NOMO-1 (cell line): ENCODE results near the gene BCL2L2.

Source experiments
- DNase-seq, 2 experiments: peaks; one replicate each; lab custom pipeline; 2025; ENCODE audit not compliant: unreplicated experiment in 2 of 2; lab: John Stamatoyannopoulos, UW

BCL2L2 gene

DNA sequence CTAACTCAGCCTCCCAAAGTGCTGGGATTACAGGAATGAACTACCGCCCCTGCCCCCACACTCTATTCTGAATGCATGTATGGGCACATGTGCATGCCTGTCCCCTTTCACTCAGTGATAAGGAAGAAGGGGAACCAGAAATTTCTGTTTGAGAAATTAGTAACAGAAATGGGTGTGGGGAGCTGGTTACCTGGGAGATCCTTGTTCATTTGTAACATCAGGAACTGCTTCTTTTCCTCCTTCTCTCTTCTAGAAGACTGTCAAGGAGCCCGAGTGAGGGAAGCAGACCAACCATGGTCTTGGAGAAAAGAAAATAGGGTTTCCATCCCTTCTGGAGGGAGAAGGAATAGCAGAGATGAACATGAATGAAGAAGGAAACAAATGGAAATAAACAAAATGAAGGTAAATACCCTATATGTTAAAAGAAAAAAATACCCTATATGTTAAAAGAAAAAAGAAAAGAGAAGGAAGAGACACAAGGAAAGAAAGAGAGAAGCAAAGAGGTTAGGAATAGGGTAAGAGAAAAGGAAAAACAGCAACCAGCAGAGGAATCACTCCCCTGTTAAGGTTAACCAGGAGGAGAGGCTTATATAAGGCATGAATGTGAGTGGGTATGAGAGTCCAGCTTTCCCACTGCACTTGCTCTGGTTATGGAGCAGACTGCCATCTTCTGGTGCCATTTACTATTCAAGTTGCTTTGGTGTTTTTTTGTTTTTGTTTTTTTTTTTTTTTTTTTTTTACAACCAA is 7.2 kb upstream of the BCL2L2 start:
- peak in 1 of 2 experiments; percentile 13 for DNase-seq

DNA sequence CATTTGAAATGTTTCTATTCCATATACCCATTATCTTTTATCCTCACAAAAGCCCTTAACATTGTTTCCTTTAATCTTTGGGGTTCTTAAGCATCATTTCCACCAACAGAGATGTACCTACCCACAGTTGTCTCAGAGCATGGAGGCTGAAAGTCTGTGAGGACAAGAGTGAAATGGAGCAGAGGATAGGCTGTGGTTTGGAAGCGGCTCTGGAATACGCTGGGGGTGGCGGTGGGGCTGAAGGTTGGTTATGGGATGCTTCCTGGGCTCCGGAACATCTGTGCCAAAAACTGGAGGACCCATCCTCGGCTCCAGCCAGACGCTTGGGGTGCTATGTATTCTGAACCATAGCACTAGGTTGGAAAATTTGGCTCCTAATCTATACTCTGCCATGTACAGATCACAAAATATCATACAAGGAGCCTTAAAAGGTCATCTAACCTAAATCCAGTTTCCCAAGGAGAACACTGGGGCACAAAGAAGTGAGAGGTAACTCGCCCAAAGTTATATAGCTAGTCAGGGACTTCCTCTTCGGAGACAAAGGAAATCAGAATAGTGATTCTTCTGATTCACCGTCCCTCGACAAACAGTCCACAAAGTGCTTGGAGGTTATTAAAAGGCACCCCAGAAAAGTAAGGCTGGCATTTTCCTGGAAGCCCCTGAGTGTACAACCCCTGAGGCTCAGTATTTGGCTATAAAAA is 6.5 kb upstream of the BCL2L2 start:
- peak in 1 of 2 experiments; percentile 23 for DNase-seq

DNA sequence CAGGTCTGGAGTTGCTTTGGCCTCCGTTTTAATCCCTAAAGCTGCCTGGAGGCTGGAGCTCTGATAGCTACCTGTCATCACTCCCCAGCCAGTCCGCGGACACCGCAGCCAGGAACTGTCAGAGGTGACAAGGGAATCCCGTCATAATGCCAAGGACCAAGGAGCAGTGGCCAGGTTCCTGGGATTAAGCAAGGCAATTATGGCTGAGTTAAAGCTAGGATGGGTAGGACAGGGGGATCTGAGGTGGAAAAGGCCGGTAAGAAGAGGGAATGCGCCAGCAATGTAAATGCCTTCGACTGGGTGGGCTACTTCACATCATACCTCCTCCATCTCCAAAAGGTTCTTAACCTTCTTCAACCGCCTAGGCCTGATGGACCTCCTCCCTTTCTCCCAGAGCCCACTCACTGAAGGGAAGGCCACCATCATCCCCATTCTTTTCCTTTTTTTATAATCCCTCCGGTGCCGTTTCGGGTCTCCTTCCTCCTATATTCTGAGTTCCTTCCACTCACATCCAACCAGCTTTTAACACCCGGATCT is 5.9 kb upstream of the BCL2L2 start:
- DNase-seq, result no peak

DNA sequence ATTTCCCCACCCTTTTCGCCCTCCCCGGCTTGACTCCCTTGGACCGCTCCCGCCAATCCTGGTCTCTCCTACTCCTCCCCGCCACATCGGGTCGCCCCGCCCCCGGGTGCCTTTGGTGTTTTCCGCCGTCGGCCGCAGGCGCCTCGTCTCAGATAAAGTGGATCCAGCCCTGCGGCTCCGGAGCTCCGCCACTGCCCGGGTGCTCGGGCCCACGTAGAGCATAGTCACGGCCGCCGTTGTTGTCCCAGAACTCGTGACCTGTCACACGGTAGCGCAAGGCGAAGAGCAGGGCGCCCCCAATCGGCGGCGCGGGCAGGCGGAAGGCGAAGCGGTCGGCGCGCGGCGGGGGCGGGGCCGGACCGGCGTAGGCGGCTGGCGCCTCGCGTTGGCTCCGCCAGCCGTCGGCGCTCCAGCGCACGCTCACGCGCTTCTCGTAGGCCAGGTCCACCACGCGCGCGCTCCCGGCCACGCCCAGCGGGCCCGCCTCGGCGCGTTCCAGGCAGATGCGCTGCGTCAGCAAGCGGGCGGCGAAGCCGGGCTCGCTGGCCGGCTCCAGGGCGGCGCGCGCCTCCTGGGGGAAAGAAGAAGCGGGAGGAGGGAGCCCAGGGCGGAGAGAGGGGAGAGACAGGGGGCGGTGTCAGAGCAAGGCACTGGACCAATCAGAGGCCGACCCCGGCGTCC is 5.2 kb upstream of the BCL2L2 start:
- peak; percentile 96 to 100 for DNase-seq

DNA sequence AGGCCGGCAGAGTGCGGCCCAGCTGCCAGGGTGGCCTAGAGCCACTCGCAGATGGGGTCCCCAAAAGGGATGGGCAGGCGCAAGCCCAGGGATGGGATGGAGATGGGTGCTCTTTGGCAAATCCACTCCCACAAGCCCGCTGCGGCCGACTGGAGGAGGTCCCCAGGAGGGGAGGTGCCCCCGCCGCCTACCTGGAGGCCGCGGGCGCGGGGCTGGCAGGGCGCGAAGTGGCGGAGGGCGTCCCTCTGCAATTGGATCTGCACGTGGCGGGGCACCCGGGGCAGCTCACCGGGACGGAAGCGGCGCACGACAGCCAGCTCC is 4.7 kb upstream of the BCL2L2 start:
- no peak for DNase-seq

DNA sequence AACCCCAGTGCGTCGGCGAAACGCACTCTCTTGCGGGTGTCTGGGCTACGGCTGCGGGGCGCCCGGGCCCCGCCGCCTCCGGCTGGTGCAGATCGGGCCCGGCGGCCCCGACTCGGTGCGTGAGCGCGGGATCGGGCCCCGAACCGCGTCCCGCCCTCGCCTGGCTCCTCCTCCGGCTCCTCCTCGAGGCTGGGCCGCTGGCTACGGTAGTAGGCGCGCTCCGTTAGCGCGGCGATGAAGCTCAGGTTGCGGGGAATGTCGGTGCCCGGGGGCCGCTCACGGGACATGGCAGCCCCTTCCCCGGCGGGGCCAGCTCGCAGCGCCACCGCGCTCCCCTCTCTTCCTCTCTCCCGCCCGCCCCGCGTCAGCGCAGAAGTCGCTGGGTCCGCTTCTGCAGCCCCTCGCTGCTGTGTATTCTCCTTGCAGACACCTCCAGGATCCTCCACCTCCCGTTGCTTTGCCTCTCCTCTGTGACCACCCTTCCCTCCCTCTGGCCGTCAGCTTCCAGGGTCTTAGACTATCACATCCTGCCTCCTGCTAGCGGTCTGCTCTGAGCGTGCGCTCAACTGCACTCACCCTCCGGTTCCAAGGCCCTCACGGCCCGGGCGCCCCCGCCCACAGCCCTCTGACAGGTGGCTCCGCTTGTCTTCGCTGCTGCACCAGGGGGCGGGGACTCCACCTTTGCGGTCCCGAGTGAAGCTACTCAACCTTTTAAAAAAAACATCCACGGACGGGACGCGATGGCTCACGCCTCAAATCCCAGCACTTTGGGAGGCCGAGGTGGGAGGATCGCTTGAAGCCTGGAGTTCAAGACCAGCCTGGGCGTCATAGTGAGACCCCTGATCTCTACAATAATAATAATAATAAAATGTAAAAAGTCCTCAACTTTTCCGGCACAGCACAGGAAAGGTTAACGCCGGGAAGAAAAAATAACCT is 4.1 kb upstream of the BCL2L2 start, which contains the start of gene PPP1R3E:
TSS of gene PPP1R3E (minus strand) at position 570 of the 936 bp plus-strand sequence. CDS start at position 287, 283 bp downstream.
- DNase-seq, result peak; percentile 40 to 52

DNA sequence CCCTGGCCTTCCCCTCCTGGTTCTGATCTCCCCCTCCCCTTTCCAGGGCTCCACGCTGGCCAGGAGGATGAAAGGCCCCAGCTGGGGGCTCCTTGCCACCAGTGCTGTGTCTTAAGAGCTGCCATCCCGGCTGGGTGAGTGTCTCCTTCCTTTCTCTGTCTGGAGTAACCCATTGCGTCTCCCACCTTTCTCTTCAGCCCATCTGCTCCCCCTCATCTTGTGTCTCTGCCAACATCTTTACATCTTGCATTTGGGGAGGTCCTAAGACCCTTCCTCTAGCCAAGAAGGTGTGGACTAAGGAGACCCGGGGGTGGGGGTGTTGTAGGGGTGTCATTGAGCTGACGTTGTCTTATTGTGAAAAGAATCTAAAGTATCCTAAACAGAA is 505 bp downstream of the BCL2L2 start:
- no peak for DNase-seq

DNA sequence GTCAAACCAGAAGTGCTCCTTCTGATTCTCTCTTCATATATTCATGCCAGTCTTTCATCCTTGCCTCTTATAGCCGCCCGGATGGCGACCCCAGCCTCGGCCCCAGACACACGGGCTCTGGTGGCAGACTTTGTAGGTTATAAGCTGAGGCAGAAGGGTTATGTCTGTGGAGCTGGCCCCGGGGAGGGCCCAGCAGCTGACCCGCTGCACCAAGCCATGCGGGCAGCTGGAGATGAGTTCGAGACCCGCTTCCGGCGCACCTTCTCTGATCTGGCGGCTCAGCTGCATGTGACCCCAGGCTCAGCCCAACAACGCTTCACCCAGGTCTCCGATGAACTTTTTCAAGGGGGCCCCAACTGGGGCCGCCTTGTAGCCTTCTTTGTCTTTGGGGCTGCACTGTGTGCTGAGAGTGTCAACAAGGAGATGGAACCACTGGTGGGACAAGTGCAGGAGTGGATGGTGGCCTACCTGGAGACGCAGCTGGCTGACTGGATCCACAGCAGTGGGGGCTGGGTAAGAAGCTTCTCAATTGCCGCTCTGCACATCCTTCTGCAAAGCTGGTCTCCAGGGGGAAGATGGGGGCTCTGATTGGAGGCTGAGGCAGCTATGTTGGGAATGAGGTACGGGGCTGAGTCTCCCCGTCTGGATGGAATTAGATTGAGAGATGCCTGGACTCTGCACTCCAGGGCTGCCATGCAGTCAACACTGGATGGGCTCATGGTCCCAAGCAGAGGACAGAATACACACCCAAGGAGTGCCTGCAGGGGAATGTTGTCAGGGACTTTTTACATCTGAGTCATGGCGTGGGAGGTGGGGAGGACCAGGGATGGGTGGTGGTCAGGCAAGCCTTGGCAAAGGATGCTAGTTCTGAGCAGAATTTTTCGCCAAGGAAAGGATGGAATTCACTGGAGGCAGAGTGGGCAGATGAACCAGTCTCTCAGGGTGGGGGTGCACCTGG is 1.3 kb downstream of the BCL2L2 start:
- DNase-seq, result no peak

DNA sequence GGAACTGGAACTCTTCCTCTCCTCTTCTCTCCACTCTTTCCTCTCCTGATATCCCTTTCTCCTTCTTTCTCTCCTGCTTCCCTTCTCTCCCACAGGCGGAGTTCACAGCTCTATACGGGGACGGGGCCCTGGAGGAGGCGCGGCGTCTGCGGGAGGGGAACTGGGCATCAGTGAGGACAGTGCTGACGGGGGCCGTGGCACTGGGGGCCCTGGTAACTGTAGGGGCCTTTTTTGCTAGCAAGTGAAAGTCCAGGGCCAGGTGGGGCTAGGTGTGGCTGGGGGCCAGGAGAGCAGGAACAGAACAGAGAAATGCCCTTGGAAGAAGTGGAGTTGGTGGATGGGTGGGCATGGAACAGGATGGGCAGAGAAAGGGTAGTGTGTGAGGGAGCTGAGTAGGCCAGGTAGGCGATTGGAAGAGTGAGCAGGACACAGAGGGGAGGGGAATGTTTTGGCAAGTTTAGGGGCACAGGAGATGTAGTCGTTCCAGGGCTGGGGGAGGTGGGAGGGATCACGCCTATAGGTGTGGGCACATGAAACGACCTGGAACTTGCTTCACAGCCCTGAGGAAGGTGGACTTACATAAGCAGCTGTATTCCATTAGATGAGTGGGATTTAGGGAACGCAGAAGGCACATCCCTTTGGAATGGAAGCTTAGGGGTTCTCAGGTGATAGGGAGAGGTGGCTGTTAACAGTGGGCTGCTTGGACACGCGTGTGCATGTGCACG is 2.2 kb downstream of the BCL2L2 start:
- no peak for DNase-seq

DNA sequence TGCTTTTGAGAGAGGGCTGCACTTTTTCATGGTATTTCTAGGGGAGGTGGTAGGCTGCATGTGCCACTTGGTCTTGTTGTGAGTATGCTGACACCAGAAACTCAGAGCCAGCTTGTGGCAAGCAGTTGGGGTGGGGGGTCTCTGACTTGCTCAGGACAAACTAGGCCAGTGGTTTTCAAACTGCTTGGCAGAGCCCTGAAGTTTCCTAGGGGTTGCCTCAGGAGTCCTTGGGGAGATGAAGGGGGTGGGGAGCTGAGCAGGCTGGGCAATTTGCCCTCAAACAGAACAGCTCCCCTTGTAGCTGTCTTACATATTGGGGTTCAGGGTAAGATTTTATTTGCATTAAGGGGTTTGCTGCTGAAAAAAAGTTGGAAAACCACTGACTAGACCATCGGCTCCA is 3.9 kb downstream of the BCL2L2 start:
- no peak for DNase-seq

DNA sequence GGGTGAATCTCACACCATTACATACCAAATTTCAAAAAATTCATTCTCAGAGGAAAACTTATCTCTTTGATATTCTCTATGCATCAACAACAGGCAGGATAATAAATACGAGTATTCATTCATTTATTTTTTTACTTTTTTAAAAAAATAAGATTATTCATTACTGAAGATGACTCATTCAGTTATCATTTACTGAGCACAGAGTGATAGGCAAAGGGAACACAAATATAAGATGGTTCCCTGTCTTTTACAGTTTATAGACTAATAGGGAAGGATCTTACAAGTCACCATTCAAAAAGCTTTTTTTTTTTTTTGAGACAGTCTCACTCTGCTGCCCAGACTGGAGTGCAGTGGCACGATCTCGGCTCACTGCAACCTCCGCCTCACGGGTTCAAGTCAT is 9.7 kb downstream of the BCL2L2 start:
- no peak for DNase-seq

DNA sequence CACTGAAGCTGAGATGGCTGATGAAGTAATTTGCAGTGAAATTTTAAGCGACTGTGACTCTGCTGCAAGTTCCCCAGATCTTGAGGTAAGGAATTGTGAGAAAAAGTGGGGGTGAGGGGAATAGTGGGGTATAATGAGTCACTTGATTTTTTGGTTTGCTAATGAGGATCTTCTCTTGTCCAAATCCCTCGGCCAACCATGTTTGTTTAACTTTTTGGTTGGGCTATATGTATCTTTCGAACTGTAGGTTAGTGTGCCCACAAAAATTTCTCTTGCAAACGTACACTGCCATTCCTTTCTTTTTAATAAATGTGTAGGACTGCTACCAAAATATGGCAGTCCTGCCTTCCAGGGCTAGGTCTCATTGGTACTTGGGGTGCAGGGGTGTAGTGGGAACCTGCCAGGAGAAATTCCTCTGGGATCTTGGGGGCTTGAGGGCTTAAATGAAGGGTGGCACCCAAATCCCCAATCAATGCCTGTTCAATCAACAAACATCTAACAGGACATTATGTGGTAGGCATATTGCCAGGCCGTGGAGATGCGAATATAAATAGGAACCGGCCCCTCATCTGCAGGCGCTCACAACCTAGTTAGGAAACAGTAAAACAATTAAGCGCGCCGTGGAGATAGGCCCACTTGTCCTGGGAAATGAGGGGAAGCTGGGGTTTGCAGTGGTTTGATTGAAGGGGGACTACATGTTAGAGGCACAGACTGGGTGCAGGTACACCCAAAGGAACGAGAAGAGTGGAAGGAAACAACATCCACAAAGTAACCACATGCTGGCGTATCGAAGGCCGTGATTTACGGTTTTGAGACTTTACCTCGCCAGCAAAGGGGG is 13.3 kb downstream of the BCL2L2 start:
- no peak for DNase-seq

DNA sequence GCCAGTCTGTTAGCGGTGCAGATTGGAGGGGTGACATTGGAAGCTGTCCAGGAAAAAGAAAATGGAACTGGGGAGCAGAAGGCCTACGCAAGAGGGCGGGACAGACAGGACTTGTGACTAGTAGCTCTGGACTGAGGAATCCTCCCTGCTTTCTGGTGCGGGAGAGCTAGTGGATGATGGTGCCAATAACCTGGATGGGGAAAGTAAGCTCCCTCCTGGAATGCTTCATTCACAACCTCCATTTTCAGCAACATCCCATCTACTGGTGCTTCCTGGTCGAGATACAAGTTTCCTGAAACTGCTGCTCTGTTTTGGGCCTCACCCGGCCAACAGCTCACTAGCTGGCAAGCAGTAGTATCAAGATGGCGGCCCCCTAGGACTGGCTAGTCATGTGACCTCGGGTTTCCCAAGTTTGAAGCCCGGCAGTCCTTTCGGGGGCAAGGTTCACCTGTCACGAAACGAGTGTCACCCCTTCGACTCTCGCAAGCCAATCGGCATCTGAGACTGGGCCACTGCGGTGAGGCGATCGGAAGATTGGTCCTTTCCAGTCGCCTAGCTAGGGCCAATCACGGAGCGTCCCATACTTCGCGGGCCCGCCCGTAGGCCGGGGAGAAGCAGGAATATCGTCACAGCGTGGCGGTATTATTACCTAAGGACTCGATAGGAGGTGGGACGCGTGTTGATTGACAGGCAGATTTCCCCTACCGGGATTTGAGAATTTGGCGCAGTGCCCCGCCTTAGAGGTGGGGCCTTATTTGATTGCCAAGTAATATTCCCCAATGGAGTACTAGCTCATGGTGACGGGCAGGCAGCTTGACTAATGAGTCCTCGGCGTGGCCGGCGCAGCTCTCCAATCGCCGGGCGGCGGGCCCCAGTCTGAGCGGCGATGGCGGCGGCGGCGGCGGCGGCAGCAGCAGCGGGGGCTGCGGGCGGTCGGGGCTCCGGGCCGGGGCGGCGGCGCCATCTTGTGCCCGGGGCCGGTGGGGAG is 14.2 kb downstream of the BCL2L2 start, which contains the start of gene PABPN1:
TSS of gene PABPN1 (plus strand) at position 874 of the 988 bp plus-strand sequence. CDS start at position 887, 13 bp downstream.
- peak; percentile 100 for DNase-seq

DNA sequence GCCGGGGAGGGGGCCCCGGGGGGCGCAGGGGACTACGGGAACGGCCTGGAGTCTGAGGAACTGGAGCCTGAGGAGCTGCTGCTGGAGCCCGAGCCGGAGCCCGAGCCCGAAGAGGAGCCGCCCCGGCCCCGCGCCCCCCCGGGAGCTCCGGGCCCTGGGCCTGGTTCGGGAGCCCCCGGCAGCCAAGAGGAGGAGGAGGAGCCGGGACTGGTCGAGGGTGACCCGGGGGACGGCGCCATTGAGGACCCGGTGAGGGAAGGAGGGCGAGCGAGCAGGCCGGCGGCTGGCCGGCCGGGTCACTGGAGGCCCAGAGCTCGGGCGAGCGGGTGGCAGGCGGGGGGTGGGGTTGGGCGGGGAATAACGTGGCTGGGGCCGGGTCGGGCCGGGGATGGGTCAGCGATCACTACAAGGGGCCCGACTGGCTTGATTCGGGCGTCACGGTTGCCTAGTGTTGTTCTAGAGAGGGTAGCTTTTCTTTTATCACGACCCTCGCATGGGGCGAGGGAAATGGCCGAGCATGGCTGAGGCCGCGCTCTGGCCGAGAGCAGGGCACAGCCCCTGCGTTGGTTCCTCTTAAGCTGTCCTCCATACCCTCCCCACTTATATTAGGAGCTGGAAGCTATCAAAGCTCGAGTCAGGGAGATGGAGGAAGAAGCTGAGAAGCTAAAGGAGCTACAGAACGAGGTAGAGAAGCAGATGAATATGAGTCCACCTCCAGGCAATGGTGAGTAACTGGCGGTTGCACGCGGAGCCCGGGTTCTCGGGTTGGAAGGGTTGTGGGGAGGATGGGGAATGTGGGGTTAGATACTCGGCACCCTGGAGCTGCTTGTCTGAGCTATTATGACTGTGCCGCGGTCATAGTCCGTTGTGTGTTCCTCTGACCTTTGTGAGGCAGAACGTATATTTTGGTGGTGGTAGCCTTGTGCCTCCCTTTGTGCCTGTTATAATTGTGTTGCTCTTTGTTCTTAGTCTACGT is 15.2 kb downstream of the BCL2L2 start:
- DNase-seq, result peak; percentile 19 to 25
